ENCODE measurements around the gene GRHL3.
A peak's percentile ranks its signal among the peaks of the same experiment; 100 is the strongest.

The GRHL3 gene

DNA sequence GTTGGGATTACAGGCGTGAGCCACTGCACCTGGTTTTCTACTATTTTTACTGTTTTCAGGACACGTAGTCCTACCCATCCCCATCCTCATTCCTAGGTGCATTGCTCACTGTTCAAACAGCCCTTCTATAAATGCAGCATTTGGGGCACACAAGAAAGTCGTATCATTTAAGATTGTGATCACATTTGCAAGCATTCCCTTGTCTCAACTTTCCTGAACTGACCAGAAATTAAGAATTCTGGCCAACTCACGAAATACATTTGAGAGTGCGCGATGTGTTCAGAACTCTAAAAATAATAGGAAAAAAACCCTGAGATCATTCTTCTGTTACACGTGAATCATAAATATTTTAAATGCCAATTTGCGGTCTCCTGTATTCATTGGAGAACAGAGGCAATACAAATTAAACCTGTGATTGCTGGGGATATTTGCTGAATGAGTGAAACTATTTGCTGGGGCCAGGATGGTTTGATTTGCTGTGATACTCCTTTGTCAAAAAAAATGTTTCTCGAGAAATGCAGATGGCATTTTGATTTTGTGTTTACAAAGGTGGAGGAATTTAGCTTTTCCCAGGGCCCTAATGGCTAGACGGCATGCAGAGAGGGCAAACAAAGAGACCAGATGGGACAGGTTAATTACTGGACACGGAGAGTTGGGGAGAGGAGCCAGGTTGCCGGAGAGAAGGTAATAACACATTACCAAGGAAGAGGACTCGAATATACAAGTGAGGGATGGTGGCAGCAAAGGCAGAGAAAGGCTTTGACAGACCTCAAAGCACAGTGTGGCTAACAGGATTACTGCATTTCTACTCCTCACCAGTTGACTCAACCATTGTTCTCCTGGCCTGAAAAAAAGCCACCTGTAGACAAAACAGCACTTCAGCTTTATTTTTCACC lies 56.0 kb downstream of the GRHL3 start:
- Mint-ChIP-seq H3K27me3 (ENCODE audit: low read depth) (no peaks in the 10 kb centered on the region), H3K9me3 (no peaks in the 10 kb centered on the region), H3K27ac (no peak overlapping the region), H3K4me3 (no peak overlapping the region), H3K36me3 (ENCODE audit: low read depth) (peaks cover 10% of the 10 kb centered on the region), H3K4me1 (ENCODE audit: low read depth) (peaks cover 6% of the 10 kb centered on the region)

DNA sequence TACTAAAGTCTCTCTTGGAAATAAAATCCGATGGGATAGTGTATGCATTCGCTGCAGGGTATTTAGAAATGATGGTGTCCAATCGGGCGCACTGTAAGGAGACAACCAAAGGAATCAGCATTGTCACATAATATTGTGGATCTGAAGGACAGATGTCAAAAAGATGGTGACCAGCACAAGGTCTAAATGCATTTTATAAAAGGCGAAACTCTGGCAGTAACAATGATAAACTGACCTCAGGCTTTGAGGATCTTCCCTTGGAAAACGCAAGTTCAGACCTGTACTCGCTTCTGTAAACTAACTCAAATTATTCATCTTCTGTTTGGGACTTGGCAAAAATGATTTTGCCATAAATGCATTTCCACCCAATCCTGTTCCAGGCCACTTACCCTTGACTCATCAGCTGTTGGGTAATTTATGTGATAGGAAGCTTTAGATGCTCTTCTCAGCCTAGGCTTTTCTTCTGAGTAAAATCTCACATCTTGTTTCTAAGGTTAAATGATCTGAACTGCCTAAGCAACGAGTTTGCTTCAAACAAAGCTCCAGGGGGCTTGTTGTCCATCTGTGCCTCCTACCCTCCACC lies 60.7 kb downstream of the GRHL3 start:
- H3K27ac Mint-ChIP-seq: no peak overlapping the region
- no peak overlapping the region for H3K4me3 Mint-ChIP-seq
- H3K4me1 Mint-ChIP-seq (ENCODE audit: low read depth): peaks cover 10% of the 10 kb centered on the region
- H3K27me3 Mint-ChIP-seq (ENCODE audit: low read depth): no peaks in the 10 kb centered on the region
- no peaks in the 10 kb centered on the region for H3K9me3 Mint-ChIP-seq
- H3K36me3 Mint-ChIP-seq (ENCODE audit: low read depth): peaks cover 14% of the 10 kb centered on the region

DNA sequence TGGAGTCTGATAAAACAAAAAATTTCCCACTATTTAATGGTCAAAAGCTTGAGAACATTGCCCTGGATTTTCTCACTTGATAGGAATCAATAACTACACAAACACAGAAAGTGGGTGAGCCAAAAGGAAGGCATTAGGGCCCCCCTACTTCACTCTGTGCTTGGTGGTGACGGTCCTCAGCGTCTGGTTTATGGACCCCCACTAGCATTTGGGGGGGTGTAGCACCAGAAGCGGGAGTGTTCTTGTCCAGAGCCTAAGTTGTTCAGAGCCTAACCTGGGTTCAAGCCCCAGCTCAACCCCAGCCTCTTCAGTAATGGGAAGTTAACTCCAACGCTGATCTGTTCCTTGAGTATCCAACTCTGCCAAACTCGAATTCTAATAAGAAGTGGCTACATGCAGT lies 61.4 kb downstream of the GRHL3 start:
- Mint-ChIP-seq H3K27me3 (ENCODE audit: low read depth) (no peaks in the 10 kb centered on the region), H3K27ac (no peak overlapping the region), H3K9me3 (no peaks in the 10 kb centered on the region)

DNA sequence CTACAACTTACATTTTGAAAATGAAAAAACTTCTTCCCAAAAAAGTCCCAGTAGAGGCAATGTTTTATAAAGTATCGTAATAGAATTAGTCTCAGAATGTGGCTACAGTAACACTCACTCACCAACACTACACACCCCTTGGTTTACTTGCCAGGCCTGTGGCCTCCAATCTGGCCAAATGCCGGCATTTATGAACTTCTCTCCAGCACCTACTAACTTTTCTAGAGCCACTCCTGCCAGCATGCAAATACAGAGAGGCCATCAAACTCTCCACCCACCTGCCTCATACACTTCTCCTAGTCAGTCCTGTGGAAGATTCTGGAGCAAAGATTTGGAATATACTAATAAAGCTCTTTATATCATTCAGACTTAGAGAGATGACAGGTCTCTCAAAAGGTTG lies 62.1 kb downstream of the GRHL3 start:
- H3K9me3 Mint-ChIP-seq: no peaks in the 10 kb centered on the region
- peaks cover 14% of the 10 kb centered on the region for H3K36me3 Mint-ChIP-seq (ENCODE audit: low read depth)
- H3K4me1 Mint-ChIP-seq (ENCODE audit: low read depth): peaks cover 23% of the 10 kb centered on the region
- H3K4me3 Mint-ChIP-seq: no peak overlapping the region
- no peak overlapping the region for H3K27ac Mint-ChIP-seq
- no peaks in the 10 kb centered on the region for H3K27me3 Mint-ChIP-seq (ENCODE audit: low read depth)

More for the DNA sequence above, 61.4 kb downstream of the GRHL3 start:
- Mint-ChIP-seq H3K36me3 (ENCODE audit: low read depth) (peaks cover 14% of the 10 kb centered on the region), H3K4me1 (ENCODE audit: low read depth) (peaks cover 17% of the 10 kb centered on the region), H3K4me3 (no peak overlapping the region)

DNA sequence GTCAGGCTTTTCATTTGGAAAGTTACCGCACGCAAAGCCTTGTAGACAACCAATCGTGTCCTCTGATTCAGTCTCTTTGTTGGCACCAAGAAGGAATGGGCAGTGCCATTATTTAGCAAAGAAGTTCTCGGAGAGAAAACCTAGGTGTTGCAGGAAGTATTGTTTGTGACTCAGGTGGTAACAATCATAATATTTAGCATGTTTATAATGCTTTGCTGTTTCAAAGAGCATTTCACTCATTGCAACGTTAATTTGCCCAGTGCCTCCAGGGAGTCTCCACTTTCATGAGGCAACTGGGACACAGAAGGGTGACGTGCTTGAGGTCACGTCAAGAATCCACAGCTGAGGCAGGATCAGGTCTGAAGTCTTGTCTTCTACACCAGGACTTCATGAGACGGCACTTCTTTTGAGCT lies 63.0 kb downstream of the GRHL3 start:
- Mint-ChIP-seq H3K36me3 (ENCODE audit: low read depth) (peaks cover 14% of the 10 kb centered on the region), H3K4me3 (no peak overlapping the region), H3K27ac (no peak overlapping the region), H3K27me3 (ENCODE audit: low read depth) (no peaks in the 10 kb centered on the region), H3K9me3 (no peaks in the 10 kb centered on the region), H3K4me1 (ENCODE audit: low read depth) (peaks cover 27% of the 10 kb centered on the region)

DNA sequence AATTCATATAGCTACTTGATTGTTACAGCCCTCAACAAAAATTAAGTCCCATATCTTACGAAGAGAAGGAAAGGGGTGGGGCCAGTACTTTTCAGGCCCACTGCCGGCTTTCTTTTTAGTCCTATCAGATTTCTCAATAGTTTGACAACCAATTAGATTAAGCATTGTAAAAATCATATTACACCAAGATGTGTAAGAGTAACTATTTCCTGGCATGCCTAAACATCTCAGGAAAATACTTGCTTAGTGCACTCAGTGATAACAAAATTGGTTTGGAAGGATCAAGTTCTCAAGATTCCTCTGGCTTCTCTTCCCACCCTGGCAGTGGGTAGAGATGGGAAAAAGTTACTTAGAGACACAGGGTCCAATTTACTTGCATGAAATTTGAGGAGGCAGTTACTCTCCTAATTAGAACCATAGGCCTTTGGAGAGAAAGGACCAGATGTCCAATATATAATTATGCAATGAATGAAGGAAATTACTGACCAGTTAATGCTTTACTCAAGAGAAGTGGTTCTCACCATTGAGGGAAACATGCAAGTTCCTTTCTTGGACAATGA lies 64.3 kb downstream of the GRHL3 start:
- H3K36me3 Mint-ChIP-seq (ENCODE audit: low read depth): peaks cover 14% of the 10 kb centered on the region
- no peak overlapping the region for H3K27ac Mint-ChIP-seq
- H3K9me3 Mint-ChIP-seq: no peaks in the 10 kb centered on the region
- H3K4me1 Mint-ChIP-seq (ENCODE audit: low read depth): peaks cover 27% of the 10 kb centered on the region
- no peak overlapping the region for H3K4me3 Mint-ChIP-seq
- no peaks in the 10 kb centered on the region for H3K27me3 Mint-ChIP-seq (ENCODE audit: low read depth)

DNA sequence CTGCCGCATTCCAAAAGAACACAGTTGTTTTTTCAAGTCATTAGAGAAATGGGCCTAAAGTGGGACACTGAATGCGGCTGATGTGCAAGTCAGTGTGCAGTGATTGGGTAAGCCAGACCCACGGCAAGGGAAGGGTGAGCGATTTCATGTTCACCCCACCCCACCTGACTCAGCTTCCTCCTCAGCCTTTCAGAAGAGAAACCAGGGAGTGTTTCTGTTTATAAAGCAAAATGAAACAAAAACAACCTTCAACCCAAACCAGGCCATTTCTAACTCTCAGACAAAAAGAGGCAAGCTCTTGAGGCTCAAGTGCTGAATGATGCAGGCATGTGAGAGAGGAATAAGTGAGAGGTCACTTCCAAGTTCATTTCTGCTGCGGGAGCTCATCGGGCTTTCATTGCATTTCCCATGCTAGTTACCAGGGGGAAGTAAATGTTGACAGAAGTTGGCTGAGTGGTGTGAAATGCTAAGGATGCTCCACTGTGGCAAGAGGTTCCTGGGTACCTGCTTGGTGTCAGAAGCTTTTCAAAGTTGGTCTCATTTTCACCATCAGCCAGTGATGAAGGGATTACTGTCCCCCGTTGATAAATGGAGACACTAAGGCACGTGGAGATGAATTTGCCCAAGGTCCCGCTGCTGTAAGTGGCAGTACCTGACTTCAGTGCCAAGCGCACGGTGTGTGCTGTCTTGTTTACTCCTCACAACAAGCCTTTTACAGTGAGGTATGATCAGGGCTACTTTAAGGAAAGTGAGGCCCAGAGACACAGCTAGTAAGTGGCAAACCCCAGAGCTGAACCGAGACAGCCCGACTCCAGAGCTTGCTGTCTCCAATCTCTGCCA lies 65.3 kb downstream of the GRHL3 start:
- H3K27me3 Mint-ChIP-seq (ENCODE audit: low read depth): no peaks in the 10 kb centered on the region
- peaks cover 27% of the 10 kb centered on the region for H3K4me1 Mint-ChIP-seq (ENCODE audit: low read depth)
- H3K4me3 Mint-ChIP-seq: peak overlapping the region; percentile 32
- peaks cover 10% of the 10 kb centered on the region for H3K36me3 Mint-ChIP-seq (ENCODE audit: low read depth)
- H3K9me3 Mint-ChIP-seq: no peaks in the 10 kb centered on the region
- peak overlapping the region; percentile 90 for H3K27ac Mint-ChIP-seq

DNA sequence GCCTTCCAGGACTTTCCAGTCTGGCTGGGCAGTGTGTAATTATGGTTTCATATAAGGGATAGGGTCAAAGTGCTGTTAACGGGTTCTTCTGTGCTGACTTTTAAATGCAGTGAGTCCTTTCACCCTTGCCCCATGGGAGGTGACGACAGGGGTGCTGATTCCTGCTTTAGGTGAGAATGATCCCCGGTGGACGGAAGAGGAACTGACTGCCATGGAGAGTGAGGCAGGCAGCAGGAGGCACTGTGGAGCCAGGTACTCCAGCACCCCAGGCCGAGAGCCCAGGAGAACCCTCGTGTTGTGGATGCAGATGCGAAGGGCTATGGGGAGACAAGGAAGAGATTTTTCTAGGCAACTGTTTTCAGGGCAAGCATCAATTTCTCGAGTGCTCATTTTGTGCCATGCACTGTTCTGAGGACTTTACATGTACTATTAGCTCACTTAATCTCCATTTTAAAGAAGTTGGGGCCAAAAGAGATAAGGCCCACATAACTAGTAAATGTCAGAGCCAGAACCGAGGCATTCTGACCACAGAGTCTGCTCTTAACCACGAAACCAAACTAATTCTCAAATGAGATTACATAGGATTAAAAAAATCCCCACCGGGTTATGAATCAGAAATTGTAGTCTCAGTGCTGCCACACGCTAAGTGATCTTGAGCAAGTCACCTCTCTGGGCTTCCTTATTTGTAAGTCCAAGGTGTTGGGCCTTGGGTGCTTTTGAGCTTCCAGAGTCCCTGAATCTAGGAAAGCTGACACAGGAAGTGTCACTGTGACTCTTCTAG lies 66.2 kb downstream of the GRHL3 start:
- Mint-ChIP-seq H3K4me3 (peak overlapping the region; percentile 27), H3K9me3 (no peaks in the 10 kb centered on the region), H3K36me3 (ENCODE audit: low read depth) (peaks cover 8% of the 10 kb centered on the region), H3K27me3 (ENCODE audit: low read depth) (no peaks in the 10 kb centered on the region), H3K27ac (peak overlapping the region; percentile 90), H3K4me1 (ENCODE audit: low read depth) (peaks cover 29% of the 10 kb centered on the region)

DNA sequence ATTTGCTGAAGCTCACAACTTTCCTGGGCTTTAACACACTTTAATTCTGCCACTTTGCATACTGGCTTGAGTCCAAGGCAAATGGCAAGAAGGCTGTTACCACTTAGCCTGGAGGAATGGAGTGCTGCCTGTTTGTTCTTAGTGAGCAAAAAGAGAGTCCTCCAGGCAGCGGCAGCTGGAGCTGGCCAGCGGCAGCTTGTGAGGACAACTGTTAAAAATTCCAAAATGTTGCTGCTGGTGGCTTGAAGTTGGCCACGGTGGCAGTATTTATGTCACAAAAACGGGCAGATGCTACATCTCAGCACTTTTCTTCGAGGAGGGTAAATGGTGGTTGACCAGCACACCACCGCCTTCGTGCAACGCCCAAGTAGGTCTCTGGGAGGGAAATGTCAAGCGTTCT lies 67.1 kb downstream of the GRHL3 start:
- Mint-ChIP-seq H3K27ac (peak overlapping the region; percentile 41), H3K27me3 (ENCODE audit: low read depth) (no peaks in the 10 kb centered on the region), H3K9me3 (no peaks in the 10 kb centered on the region), H3K4me3 (no peak overlapping the region), H3K36me3 (ENCODE audit: low read depth) (peaks cover 8% of the 10 kb centered on the region), H3K4me1 (ENCODE audit: low read depth) (peaks cover 30% of the 10 kb centered on the region)

DNA sequence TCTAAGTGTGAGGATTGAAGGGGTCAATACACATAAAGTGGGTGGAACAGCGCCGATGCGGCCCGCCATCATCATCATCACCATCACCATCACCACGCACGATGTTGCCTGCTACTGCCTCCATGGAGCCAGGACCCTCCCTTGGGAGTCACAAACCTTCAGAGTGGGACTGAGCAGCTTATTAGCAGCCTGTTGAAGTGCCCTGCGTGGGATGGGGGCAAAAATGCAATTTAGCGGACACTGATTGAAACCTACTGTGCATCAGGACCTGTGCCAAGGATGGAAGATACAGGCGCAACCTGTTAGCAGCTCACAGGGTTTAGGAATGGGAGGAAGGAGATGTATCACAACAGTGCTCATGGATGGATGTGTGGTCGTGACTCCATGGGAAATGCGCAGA lies 67.8 kb downstream of the GRHL3 start:
- H3K36me3 Mint-ChIP-seq (ENCODE audit: low read depth): peaks cover 5% of the 10 kb centered on the region

DNA sequence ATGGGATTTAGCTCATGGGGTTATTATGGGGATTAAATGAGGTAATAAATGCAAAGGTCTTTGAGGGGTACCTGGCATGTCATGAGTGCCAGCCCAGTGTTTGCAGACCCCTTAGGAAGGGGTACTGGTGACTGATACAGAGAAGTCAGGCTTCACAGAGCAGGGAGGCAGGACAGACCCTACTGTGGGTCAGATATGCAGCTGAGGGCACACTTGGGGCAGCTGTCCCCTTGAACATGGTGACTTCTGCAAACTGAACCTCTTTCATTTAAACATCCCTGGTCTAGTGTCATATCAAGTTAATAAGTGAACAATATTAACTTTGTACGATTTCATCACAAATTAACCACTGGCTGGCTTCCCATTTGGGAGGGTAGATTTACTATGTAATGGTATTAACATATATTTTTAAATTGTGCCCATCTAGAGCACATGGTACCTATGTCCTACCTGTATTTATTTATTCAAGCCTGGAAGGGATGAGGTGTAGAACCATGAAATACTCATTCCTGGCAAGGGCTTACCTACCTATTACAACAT lies 68.5 kb downstream of the GRHL3 start:
- H3K4me3 Mint-ChIP-seq: no peak overlapping the region
- H3K4me1 Mint-ChIP-seq (ENCODE audit: low read depth): peaks cover 43% of the 10 kb centered on the region
- no peaks in the 10 kb centered on the region for H3K27me3 Mint-ChIP-seq (ENCODE audit: low read depth)
- H3K9me3 Mint-ChIP-seq: no peaks in the 10 kb centered on the region
- H3K27ac Mint-ChIP-seq: no peak overlapping the region
- peaks cover 5% of the 10 kb centered on the region for H3K36me3 Mint-ChIP-seq (ENCODE audit: low read depth)

More for the DNA sequence above, 67.8 kb downstream of the GRHL3 start:
- no peak overlapping the region for H3K4me3 Mint-ChIP-seq
- no peak overlapping the region for H3K27ac Mint-ChIP-seq
- no peaks in the 10 kb centered on the region for H3K9me3 Mint-ChIP-seq
- H3K4me1 Mint-ChIP-seq (ENCODE audit: low read depth): peaks cover 35% of the 10 kb centered on the region
- no peaks in the 10 kb centered on the region for H3K27me3 Mint-ChIP-seq (ENCODE audit: low read depth)

DNA sequence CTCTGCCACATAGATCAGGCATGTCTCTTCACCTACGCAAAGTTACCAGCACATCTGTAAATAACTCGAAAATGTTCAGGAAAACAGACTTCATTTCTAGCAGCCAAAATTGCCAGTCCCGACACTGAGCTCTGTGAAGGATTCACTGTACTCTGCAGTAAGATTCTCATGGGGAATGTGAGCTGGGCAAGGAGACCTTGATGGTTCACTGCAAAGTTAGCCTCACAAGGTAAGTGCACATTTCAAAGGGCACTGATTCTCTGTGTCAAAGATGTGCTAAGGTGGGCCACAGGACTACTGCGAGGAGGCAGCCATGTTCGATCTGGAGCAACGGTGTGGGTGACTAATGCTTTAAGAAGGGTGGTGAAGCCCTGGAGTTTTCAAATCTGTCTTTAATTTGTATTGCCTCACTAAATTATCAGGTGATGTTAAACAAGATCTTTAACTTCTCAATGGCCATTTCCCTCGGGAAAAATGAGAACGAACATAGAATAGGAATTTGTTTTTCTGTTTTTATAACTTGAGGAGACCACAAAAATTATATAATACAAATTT lies 69.3 kb downstream of the GRHL3 start:
- Mint-ChIP-seq H3K9me3 (no peaks in the 10 kb centered on the region), H3K27me3 (ENCODE audit: low read depth) (no peaks in the 10 kb centered on the region), H3K27ac (no peak overlapping the region), H3K4me3 (no peak overlapping the region), H3K36me3 (ENCODE audit: low read depth) (peaks cover 4% of the 10 kb centered on the region), H3K4me1 (ENCODE audit: low read depth) (peaks cover 50% of the 10 kb centered on the region)

DNA sequence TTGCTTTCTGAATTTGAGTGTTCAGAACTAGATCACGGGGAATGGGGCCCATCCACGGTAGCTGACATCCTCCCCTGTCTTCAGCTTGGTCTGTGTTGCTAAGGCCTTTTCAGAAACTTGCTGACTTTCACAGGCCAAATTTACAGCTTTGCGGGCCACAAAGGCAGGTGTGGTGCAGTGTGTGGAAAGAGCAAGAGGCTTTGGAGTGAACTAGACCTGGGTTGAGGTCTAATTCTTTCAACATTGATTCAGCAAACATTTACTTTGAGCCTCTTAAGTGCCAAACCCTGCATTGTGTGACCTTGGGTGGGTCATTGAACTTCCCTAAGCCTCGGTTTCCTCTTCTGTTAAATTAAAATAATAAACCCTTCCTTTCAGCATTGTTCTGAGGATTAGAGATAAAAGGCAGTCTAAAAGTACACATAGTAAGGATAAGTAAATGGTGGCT lies 70.1 kb downstream of the GRHL3 start:
- Mint-ChIP-seq H3K9me3 (no peaks in the 10 kb centered on the region), H3K4me1 (ENCODE audit: low read depth) (peaks cover 48% of the 10 kb centered on the region), H3K27ac (no peak overlapping the region), H3K36me3 (ENCODE audit: low read depth) (peaks cover under 1% of the 10 kb centered on the region), H3K27me3 (ENCODE audit: low read depth) (no peaks in the 10 kb centered on the region), H3K4me3 (no peak overlapping the region)

Data from T-helper 1 cell treated with Interleukin-12 subunit alpha and Interleukin-12 subunit beta and Interleukin-4 antibody, amounts not matched to agents 30 μg/mL and 1 μg/mL, for 36 hours (primary cell).